ENCODE results near the gene FGF14. TPM values are rescaled to one million over a fixed set of nuclear protein-coding genes. Genes with fewer than 3 reads are reported as not detected.
A peak's percentile ranks its signal among the peaks of the same experiment; 100 is the strongest.
"Not testable (repeated sequence)": the region's sequence is repeated elsewhere in the genome, so short reads cannot be mapped to it uniquely, and the experiment has no call there.

FGF14 gene
- total and polyA plus RNA-seq, 4 donors: 19.3 to 59.7 (median 38.0) TPM

GRCh38 chr13:102139626-102140025, 262.2 kb downstream of the FGF14 start:
- no CpG with 5 or more reads among the region's 4 CpGs for WGBS (ENCODE audit: insufficient coverage)
- no peaks in the 10 kb centered on the region for H3K27me3 ChIP-seq (ENCODE audit: control insufficient read depth, insufficient read depth, low read length)
- no peak overlapping the region for H3K4me3 ChIP-seq (ENCODE audit: low read depth, low read length)
- no peak overlapping the region for H3K27ac ChIP-seq (ENCODE audit: low read depth, low read length)
- H3K4me1 ChIP-seq (ENCODE audit: control insufficient read depth, insufficient read depth, low read length): no peaks in the 10 kb centered on the region
- H3K36me3 ChIP-seq (ENCODE audit: control insufficient read depth, insufficient read depth, low read length): no peaks in the 10 kb centered on the region
- DNase-seq (ENCODE audit: low read depth in 4 of 6, low spot score in 6 of 6): no peak
- H3K9me3 ChIP-seq (ENCODE audit: control insufficient read depth, insufficient read depth, low read length): no peaks in the 10 kb centered on the region

GRCh38 chr13:102138635-102139190, 263.1 kb downstream of the FGF14 start:
- Histone ChIP-seq H3K9me3 (ENCODE audit: control insufficient read depth, insufficient read depth, low read length) (no peaks in the 10 kb centered on the region), H3K27ac (ENCODE audit: low read depth, low read length) (no peak overlapping the region), H3K4me1 (ENCODE audit: control insufficient read depth, insufficient read depth, low read length) (no peaks in the 10 kb centered on the region), H3K27me3 (ENCODE audit: control insufficient read depth, insufficient read depth, low read length) (no peaks in the 10 kb centered on the region), H3K36me3 (ENCODE audit: control insufficient read depth, insufficient read depth, low read length) (no peaks in the 10 kb centered on the region), H3K4me3 (ENCODE audit: low read depth, low read length) (no peak overlapping the region)
- 89% methylated on average over 1 of the region's 3 CpGs for WGBS (ENCODE audit: insufficient coverage)
- DNase-seq (ENCODE audit: low read depth in 4 of 6, low spot score in 6 of 6): no peak

GRCh38 chr13:102137904-102138303, 263.9 kb downstream of the FGF14 start:
- H3K4me3 ChIP-seq (ENCODE audit: low read depth, low read length); H3K9me3 ChIP-seq (ENCODE audit: control insufficient read depth, insufficient read depth, low read length); H3K27ac ChIP-seq (ENCODE audit: low read depth, low read length); H3K36me3 ChIP-seq (ENCODE audit: control insufficient read depth, insufficient read depth, low read length); H3K27me3 ChIP-seq (ENCODE audit: control insufficient read depth, insufficient read depth, low read length); H3K4me1 ChIP-seq (ENCODE audit: control insufficient read depth, insufficient read depth, low read length); DNase-seq (ENCODE audit: low read depth in 4 of 6, low spot score in 6 of 6): not testable (repeated sequence)
- 70% methylated on average over 3 of the region's 4 CpGs for WGBS (ENCODE audit: insufficient coverage)

GRCh38 chr13:102136735-102137296, 265.0 kb downstream of the FGF14 start:
- 84% methylated on average over 3 of the region's 3 CpGs for WGBS (ENCODE audit: insufficient coverage)
- no peak for DNase-seq (ENCODE audit: low read depth in 4 of 6, low spot score in 6 of 6)
- Histone ChIP-seq H3K4me3 (ENCODE audit: low read depth, low read length) (no peak overlapping the region), H3K27ac (ENCODE audit: low read depth, low read length) (no peak overlapping the region), H3K27me3 (ENCODE audit: control insufficient read depth, insufficient read depth, low read length) (no peaks in the 10 kb centered on the region), H3K4me1 (ENCODE audit: control insufficient read depth, insufficient read depth, low read length) (no peaks in the 10 kb centered on the region), H3K9me3 (ENCODE audit: control insufficient read depth, insufficient read depth, low read length) (no peaks in the 10 kb centered on the region), H3K36me3 (ENCODE audit: control insufficient read depth, insufficient read depth, low read length) (no peaks in the 10 kb centered on the region)

GRCh38 chr13:102132777-102133295, 269.0 kb downstream of the FGF14 start:
- no peaks in the 10 kb centered on the region for H3K36me3 ChIP-seq (ENCODE audit: control insufficient read depth, insufficient read depth, low read length)
- no peaks in the 10 kb centered on the region for H3K4me1 ChIP-seq (ENCODE audit: control insufficient read depth, insufficient read depth, low read length)
- H3K27me3 ChIP-seq (ENCODE audit: control insufficient read depth, insufficient read depth, low read length): no peaks in the 10 kb centered on the region
- H3K4me3 ChIP-seq (ENCODE audit: low read depth, low read length): no peak overlapping the region
- no CpG with 5 or more reads among the region's 3 CpGs for WGBS (ENCODE audit: insufficient coverage)
- DNase-seq (ENCODE audit: low read depth in 4 of 6, low spot score in 6 of 6): peak in 1 of 6 donors; percentile 79
- no peaks in the 10 kb centered on the region for H3K9me3 ChIP-seq (ENCODE audit: control insufficient read depth, insufficient read depth, low read length)
- H3K27ac ChIP-seq (ENCODE audit: low read depth, low read length): no peak overlapping the region

GRCh38 chr13:102131246-102131645, 270.6 kb downstream of the FGF14 start:
- Histone ChIP-seq H3K4me3 (ENCODE audit: low read depth, low read length) (no peak overlapping the region), H3K27me3 (ENCODE audit: control insufficient read depth, insufficient read depth, low read length) (no peaks in the 10 kb centered on the region), H3K27ac (ENCODE audit: low read depth, low read length) (no peak overlapping the region), H3K36me3 (ENCODE audit: control insufficient read depth, insufficient read depth, low read length) (no peaks in the 10 kb centered on the region), H3K9me3 (ENCODE audit: control insufficient read depth, insufficient read depth, low read length) (no peaks in the 10 kb centered on the region), H3K4me1 (ENCODE audit: control insufficient read depth, insufficient read depth, low read length) (no peaks in the 10 kb centered on the region)
- peak in 1 of 6 donors; percentile 25 for DNase-seq (ENCODE audit: low read depth in 4 of 6, low spot score in 6 of 6)
- no CpG with 5 or more reads among the region's 2 CpGs for WGBS (ENCODE audit: insufficient coverage)

GRCh38 chr13:102128216-102128810, 273.5 kb downstream of the FGF14 start:
- H3K27me3 ChIP-seq (ENCODE audit: control insufficient read depth, insufficient read depth, low read length): no peaks in the 10 kb centered on the region
- H3K27ac ChIP-seq (ENCODE audit: low read depth, low read length): no peak overlapping the region

GRCh38 chr13:102127153-102127552, 274.7 kb downstream of the FGF14 start:
- Histone ChIP-seq H3K9me3 (ENCODE audit: control insufficient read depth, insufficient read depth, low read length) (no peaks in the 10 kb centered on the region), H3K4me3 (ENCODE audit: low read depth, low read length) (no peak overlapping the region), H3K36me3 (ENCODE audit: control insufficient read depth, insufficient read depth, low read length) (no peaks in the 10 kb centered on the region), H3K27me3 (ENCODE audit: control insufficient read depth, insufficient read depth, low read length) (no peaks in the 10 kb centered on the region), H3K4me1 (ENCODE audit: control insufficient read depth, insufficient read depth, low read length) (no peaks in the 10 kb centered on the region), H3K27ac (ENCODE audit: low read depth, low read length) (no peak overlapping the region)
- DNase-seq (ENCODE audit: low read depth in 4 of 6, low spot score in 6 of 6): no peak
- WGBS (ENCODE audit: insufficient coverage): no CpG with 5 or more reads among the region's 1 CpG

More at GRCh38 chr13:102128216-102128810, 273.5 kb downstream of the FGF14 start:
- WGBS (ENCODE audit: insufficient coverage): 68% methylated on average over 3 of the region's 4 CpGs
- H3K36me3 ChIP-seq (ENCODE audit: control insufficient read depth, insufficient read depth, low read length): no peaks in the 10 kb centered on the region
- peak in 1 of 6 donors; percentile 13 for DNase-seq (ENCODE audit: low read depth in 4 of 6, low spot score in 6 of 6)
- no peaks in the 10 kb centered on the region for H3K4me1 ChIP-seq (ENCODE audit: control insufficient read depth, insufficient read depth, low read length)
- H3K9me3 ChIP-seq (ENCODE audit: control insufficient read depth, insufficient read depth, low read length): no peaks in the 10 kb centered on the region
- no peak overlapping the region for H3K4me3 ChIP-seq (ENCODE audit: low read depth, low read length)

GRCh38 chr13:102122147-102122546, 279.7 kb downstream of the FGF14 start:
- Histone ChIP-seq H3K27me3 (ENCODE audit: control insufficient read depth, insufficient read depth, low read length) (no peaks in the 10 kb centered on the region), H3K27ac (ENCODE audit: low read depth, low read length) (no peak overlapping the region), H3K4me1 (ENCODE audit: control insufficient read depth, insufficient read depth, low read length) (no peaks in the 10 kb centered on the region), H3K9me3 (ENCODE audit: control insufficient read depth, insufficient read depth, low read length) (no peaks in the 10 kb centered on the region), H3K4me3 (ENCODE audit: low read depth, low read length) (no peak overlapping the region), H3K36me3 (ENCODE audit: control insufficient read depth, insufficient read depth, low read length) (no peaks in the 10 kb centered on the region)
- DNase-seq (ENCODE audit: low read depth in 4 of 6, low spot score in 6 of 6): no peak
- WGBS (ENCODE audit: insufficient coverage): 89% methylated on average over 2 of the region's 4 CpGs

All from spinal cord (tissue), 10 donors.